HG02884 (cell line): ENCODE data around the gene ARHGAP35.

Source experiments
- ATAC-seq: cut with Tn5 transposase; IDR thresholded peaks from one replicate; pipeline ENCODE4 v1.9.1; 2021; ENCODE audit warnings: mild to moderate bottlenecking, moderate library complexity; ENCODE audit not compliant: unreplicated experiment

The ARHGAP35 gene

GRCh38 chr19:46901701-46902401, 41.1 kb downstream of the ARHGAP35 start:
- ATAC-seq = no peak

GRCh38 chr19:46902402-46902766, 41.6 kb downstream of the ARHGAP35 start:
- ATAC-seq = no peak

- no peak for ATAC-seq
Observed at GRCh38 chr19:46903458-46903857, 42.7 kb downstream of the ARHGAP35 start.

GRCh38 chr19:46904114-46905060, 43.6 kb downstream of the ARHGAP35 start:
- ATAC-seq = no peak

- ATAC-seq = no peak
Observed at GRCh38 chr19:46906221-46906620, 45.4 kb downstream of the ARHGAP35 start.

GRCh38 chr19:46907880-46908279, 47.1 kb downstream of the ARHGAP35 start:
- no peak for ATAC-seq

- ATAC-seq = no peak
Observed at GRCh38 chr19:46909356-46909755, 48.6 kb downstream of the ARHGAP35 start.
